SU-DHL-6 (cell line): Measurements from ENCODE around the gene KCNAB2.

Experiments
- CTCF ChIP-seq: fragments of 200-600 bp; sonication (generic); IDR thresholded peaks from one replicate; pipeline ENCODE4 v1.5.1; 2017; ENCODE audit warnings: antibody characterized with exemption, mild to moderate bottlenecking, low read length, moderate library complexity; ENCODE audit not compliant: insufficient read depth, poor library complexity, severe bottlenecking
- EZH2phosphoT487 ChIP-seq: fragments of 200-600 bp; sonication (generic), shearing (Covaris generic); conservative IDR thresholded peaks from 2 replicates; pipeline ENCODE4 v1.6.1; 2018; ENCODE audit warnings: mild to moderate bottlenecking, antibody characterized with exemption, low read length, moderate library complexity, mixed read lengths

GRCh38 chr1:6045561-6045960, at the start of gene KCNAB2:
- TF ChIP-seq CTCF (no peak), EZH2phosphoT487 (no peak)
